Kidney (tissue), 14 donors: ENCODE data around the gene MAPK1. TPM values are rescaled to one million over a fixed set of nuclear protein-coding genes. Genes with fewer than 3 reads are reported as not detected.
A peak's percentile ranks its signal among the peaks of the same experiment; 100 is the strongest.

Experiments used
- DNase-seq, 5 donors: peaks; one replicate each; pipeline ENCODE4 v3.0.0-alpha.2; 2013 to 2020
- FAIRE-seq: peaks from 2 replicates; lab custom pipeline; 2012; peaks lifted over from hg19 to GRCh38; lab: Jason Lieb, UNC
- H3K27ac ChIP-seq, 2 donors: one replicate each; pipeline ENCODE4 v1.7.0; 2013; ENCODE audit warnings: low read depth in 2 of 2, low read length in 2 of 2, inconsistent platforms in 1 of 2
- H3K27me3 ChIP-seq: one replicate; pipeline ENCODE4 v1.7.1; 2013; ENCODE audit warnings: low read length, inconsistent platforms; ENCODE audit not compliant: control insufficient read depth, insufficient read depth
- H3K36me3 ChIP-seq, 3 donors: one replicate each; pipeline versions ENCODE4 v1.7.0 to v1.7.1; 2013; ENCODE audit warnings: low read length in 3 of 3, control low read depth in 1 of 3, inconsistent platforms in 1 of 3; ENCODE audit not compliant: insufficient read depth in 3 of 3, control insufficient read depth in 2 of 3
- H3K4me1 ChIP-seq, 3 donors: one replicate each; pipeline versions ENCODE4 v1.7.0 to v1.7.1; 2013; ENCODE audit warnings: low read length in 3 of 3, inconsistent platforms in 1 of 3, low read depth in 1 of 3; ENCODE audit not compliant: control insufficient read depth in 2 of 3, insufficient read depth in 2 of 3
- H3K4me3 ChIP-seq, 3 donors: one replicate each; pipeline versions ENCODE4 v1.7.0 to v1.8.1; 2013; ENCODE audit warnings: low read length in 3 of 3, control low read depth in 1 of 3, inconsistent platforms in 1 of 3
- H3K9ac ChIP-seq, 3 donors: one replicate each; pipeline versions ENCODE4 v1.7.0 to v1.7.1; 2013; ENCODE audit warnings: low read length in 3 of 3, control low read depth in 1 of 3, inconsistent platforms in 1 of 3
- H3K9me3 ChIP-seq, 3 donors: one replicate each; pipeline versions ENCODE4 v1.7.0 to v1.7.1; 2013; ENCODE audit warnings: low read length in 3 of 3, control low read depth in 1 of 3, inconsistent platforms in 1 of 3; ENCODE audit not compliant: control insufficient read depth in 2 of 3, insufficient read depth in 1 of 3
- CTCF ChIP-seq: IDR thresholded peaks from 3 replicates; pipeline ENCODE4 v1.5.1; 2012; ENCODE audit warnings: mild to moderate bottlenecking, moderate library complexity, borderline replicate concordance; ENCODE audit not compliant: insufficient read depth; ENCODE audit errors: extremely low read depth
- intact Hi-C: fragments of 100-400 bp; cut with DNase I; formaldehyde crosslinking; loops from one replicate; pipeline ENCODE4 v1.11.1; 2022
- polyA plus RNA-seq: library from polyadenylated mRNA; stranded (reverse); fragments of 350-450 nt; fragmentation: Illumina TruSeq; extraction: RNeasy Lipid Tissue Mini Kit (QIAGEN cat#74804); gene quantifications from one replicate; pipeline ENCODE4 v1.2.3, GENCODE V29; 2014; ENCODE audit warnings: low read depth, low replicate concordance; ENCODE audit not compliant: insufficient read depth
- total RNA-seq: library from RNA; stranded (reverse); fragmentation: NEBNext Ultra II Directional; extraction: Animal tissue kit (Norgen Biotek cat#: 25700); gene quantifications from one replicate; pipeline ENCODE4 v1.2.1, GENCODE V29; 2021
- donor health status: control.
- donor health status: control.
- donor health status: control.
- donor health status: control.
- donor health status: control.
- donor health status: DM: yes; HTN: yes; CAD: no.
- donor health status: Normal renal cell carcinoma (clear cell type).

The MAPK1 gene
- total and polyA plus RNA-seq, 2 donors from 2014 or later, result 21.3 to 128 TPM

GRCh38 chr22:21735200-21736083, 132.0 kb downstream of the MAPK1 start, which contains the start of gene YPEL1:
Gene YPEL1, minus strand, starts transcription at chr22:21735794. Its CDS starts 25,050 bp downstream, at chr22:21710744.
- no peaks in the 10 kb centered on the region for H3K9me3 ChIP-seq
- no peak for FAIRE-seq
- H3K4me1 ChIP-seq, result peaks cover 0 to 10% (median 0%) of the 10 kb centered on the region in 3 donors
- peak; percentile 98 to 99 (median 99) for DNase-seq
- peak within 1 kb of the TSS; percentile 72 to 79 (median 73) for H3K4me3 ChIP-seq
- no peak for TF ChIP-seq CTCF
- no peaks in the 10 kb centered on the region for H3K36me3 ChIP-seq
- H3K27ac ChIP-seq, result no peak within 1 kb of the TSS
- intact Hi-C loops, result no loop called here
- peak within 1 kb of the TSS; percentile 43 to 77 (median 48) for H3K9ac ChIP-seq
- no peaks in the 10 kb centered on the region for H3K27me3 ChIP-seq

DNA sequence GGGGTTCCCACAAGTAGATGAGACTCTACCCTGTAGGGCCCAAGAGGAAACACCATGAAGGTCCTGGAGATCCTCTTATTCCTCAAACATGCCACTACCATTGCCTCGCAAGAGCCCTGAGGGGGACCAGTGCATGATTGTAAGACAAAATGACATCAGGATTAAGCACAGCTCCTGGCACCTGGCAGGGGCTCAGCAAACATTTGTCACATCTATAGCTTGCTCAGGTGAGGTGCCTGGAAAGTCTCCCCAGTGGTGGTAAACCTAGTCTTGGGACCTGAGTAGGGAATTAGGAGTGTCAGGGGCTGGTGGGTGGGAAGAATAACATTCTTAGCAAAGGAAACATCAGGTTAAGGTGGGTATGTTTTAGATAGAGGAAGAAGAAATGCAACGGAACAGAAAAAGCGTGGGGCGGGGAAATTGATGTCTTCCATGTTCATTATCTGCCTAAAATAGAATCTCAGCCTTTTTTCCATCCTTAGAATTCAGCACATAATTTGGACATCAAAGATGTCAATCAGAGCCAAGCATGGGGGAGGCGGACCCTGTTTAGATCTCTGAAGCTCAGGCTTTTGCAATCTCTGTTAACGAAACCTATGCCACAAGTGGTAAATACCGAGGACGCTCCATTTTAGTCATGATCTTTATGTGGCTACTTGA, 132.8 kb downstream of the MAPK1 start:
- Histone ChIP-seq H3K27me3 (no peaks in the 10 kb centered on the region), H3K4me1 (peaks cover 0 to 10% (median 0%) of the 10 kb centered on the region in 3 donors), H3K4me3 (peak overlapping the region; percentile 72 to 79 (median 73)), H3K27ac (no peak overlapping the region), H3K36me3 (no peaks in the 10 kb centered on the region), H3K9me3 (no peaks in the 10 kb centered on the region), H3K9ac (peak overlapping the region; percentile 43 to 77 (median 48))
- DNase-seq, result peak in 2 of 5 donors; percentile 6 to 37
- no peak for FAIRE-seq
- TF ChIP-seq CTCF, result no peak
- intact Hi-C loops, result no loop called here

- Histone ChIP-seq H3K4me3 (no peak overlapping the region), H3K4me1 (peaks cover 0 to 10% (median 0%) of the 10 kb centered on the region in 3 donors), H3K27ac (no peak overlapping the region), H3K9me3 (no peaks in the 10 kb centered on the region), H3K27me3 (no peaks in the 10 kb centered on the region), H3K9ac (no peak overlapping the region), H3K36me3 (no peaks in the 10 kb centered on the region)
- no peak for DNase-seq
- intact Hi-C loops, result no loop called here
- no peak for TF ChIP-seq CTCF
- no peak for FAIRE-seq
These were observed 135.9 kb downstream of the MAPK1 start for GRCh38 chr22:21731503-21731902.
